Ishikawa (cell line): ENCODE measurements around the gene ATRN.

Experiments
- EGR1 ChIP-seq: IDR thresholded peaks from 2 replicates; pipeline ENCODE4 v1.6.1; 2012
- EP300 ChIP-seq: IDR thresholded peaks from 2 replicates; pipeline ENCODE4 v1.6.1; 2012; ENCODE audit warnings: borderline replicate concordance
- FOXM1 ChIP-seq: IDR thresholded peaks from 2 replicates; pipeline ENCODE4 v1.6.1; 2012; ENCODE audit warnings: low read depth, borderline replicate concordance
- MAX ChIP-seq: IDR thresholded peaks from 2 replicates; pipeline ENCODE4 v1.6.1; 2012
- RAD21 ChIP-seq: IDR thresholded peaks from 2 replicates; pipeline ENCODE4 v1.6.1; 2012; ENCODE audit warnings: low read depth
- TAF1 ChIP-seq: IDR thresholded peaks from 2 replicates; pipeline ENCODE4 v1.6.1; 2012; ENCODE audit warnings: low read depth, mild to moderate bottlenecking
- USF1 ChIP-seq: IDR thresholded peaks from 2 replicates; pipeline ENCODE4 v1.6.1; 2012
- YY1 ChIP-seq: IDR thresholded peaks from 2 replicates; pipeline ENCODE4 v1.6.1; 2012; ENCODE audit warnings: low read depth
- TF ChIP-seq, protein P1 (sequence below): IDR thresholded peaks from 2 replicates; pipeline ENCODE4 v1.6.1; 2012; ENCODE audit warnings: low read depth, mild to moderate bottlenecking

GRCh38 chr20:3545401-3545925, 74.6 kb downstream of the ATRN start:
- TF ChIP-seq YY1 (no peak), TAF1 (no peak), FOXM1 (no peak), EGR1 (no peak), EP300 (no peak), RAD21 (no peak), USF1 (no peak), MAX (no peak)
- TF ChIP-seq, protein P1, sequence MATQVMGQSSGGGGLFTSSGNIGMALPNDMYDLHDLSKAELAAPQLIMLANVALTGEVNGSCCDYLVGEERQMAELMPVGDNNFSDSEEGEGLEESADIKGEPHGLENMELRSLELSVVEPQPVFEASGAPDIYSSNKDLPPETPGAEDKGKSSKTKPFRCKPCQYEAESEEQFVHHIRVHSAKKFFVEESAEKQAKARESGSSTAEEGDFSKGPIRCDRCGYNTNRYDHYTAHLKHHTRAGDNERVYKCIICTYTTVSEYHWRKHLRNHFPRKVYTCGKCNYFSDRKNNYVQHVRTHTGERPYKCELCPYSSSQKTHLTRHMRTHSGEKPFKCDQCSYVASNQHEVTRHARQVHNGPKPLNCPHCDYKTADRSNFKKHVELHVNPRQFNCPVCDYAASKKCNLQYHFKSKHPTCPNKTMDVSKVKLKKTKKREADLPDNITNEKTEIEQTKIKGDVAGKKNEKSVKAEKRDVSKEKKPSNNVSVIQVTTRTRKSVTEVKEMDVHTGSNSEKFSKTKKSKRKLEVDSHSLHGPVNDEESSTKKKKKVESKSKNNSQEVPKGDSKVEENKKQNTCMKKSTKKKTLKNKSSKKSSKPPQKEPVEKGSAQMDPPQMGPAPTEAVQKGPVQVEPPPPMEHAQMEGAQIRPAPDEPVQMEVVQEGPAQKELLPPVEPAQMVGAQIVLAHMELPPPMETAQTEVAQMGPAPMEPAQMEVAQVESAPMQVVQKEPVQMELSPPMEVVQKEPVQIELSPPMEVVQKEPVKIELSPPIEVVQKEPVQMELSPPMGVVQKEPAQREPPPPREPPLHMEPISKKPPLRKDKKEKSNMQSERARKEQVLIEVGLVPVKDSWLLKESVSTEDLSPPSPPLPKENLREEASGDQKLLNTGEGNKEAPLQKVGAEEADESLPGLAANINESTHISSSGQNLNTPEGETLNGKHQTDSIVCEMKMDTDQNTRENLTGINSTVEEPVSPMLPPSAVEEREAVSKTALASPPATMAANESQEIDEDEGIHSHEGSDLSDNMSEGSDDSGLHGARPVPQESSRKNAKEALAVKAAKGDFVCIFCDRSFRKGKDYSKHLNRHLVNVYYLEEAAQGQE, result no peak
